ENCODE results near the gene FZD4.
"Not testable (repeated sequence)": the region's sequence is repeated elsewhere in the genome, so short reads cannot be mapped to it uniquely, and the experiment has no call there.

Gene FZD4

DNA sequence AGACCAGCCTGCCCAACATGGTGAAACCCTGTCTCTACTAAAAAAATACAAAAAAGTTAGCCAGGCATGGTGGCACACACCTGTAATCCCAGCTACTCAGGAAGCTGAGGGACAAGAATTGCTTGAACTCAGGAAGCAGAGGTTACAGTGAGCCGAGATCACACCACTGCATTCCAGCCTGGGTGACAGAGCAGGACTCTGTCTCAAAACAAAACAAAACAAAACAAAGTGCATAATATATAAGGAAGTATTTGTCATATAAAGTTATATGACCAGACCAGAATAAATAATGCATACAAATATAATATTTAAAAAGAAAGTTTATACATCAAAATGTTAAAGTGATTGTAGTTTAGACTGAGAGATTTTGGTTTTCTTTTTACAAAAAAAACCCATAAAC lies 39.3 kb downstream of the FZD4 start:
- not testable (repeated sequence) for DNase-seq

DNA sequence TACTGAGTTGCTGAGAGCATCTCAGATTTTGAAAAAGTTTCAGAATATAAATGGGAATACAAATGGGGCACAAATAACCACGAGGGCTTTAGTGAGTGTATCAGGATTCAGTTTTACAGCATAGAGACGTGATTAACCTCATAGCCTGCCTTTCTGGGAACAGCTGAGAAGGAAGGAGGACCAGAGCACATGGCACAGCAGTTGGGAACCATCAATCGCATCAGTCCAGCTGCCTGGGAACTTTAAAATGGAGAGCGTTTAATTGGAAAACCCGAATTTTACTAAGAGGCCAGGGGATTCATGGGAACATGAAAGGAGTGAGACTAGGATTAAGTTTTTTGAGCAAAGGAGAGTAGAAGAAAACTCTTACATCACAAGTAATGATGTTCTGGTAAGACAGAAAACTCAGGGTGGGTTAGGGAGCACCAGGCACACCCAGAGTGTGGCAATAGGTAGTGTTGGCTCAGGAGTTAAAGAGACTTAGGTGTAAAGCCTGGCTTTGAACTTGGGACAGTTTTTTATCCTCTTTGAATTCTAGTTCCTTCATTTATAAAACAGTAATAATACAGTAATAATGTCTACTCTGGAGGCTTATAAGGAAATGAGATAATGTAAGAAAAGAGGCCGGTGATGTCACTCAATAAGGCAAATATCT lies 40.2 kb downstream of the FZD4 start:
- no peak for DNase-seq

DNA sequence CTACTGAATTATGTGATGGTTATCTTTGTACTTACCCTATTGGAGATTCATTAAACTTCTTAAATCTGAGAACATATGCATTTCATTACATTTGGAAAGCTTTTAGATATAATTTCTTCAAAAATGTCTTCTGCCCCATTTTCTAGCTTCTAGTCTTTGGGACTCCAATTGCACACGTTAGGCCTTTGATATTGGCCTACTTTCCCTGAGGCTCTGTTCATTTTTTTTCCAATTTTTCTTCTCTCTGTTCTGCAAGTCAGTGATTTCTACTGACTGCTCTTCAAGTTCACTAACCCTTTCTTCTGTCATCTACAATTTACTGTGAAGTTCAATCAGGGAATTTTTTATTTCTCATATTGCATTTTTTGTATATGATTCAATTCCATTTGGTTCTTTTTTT lies 43.0 kb downstream of the FZD4 start:
- DNase-seq = no peak

DNA sequence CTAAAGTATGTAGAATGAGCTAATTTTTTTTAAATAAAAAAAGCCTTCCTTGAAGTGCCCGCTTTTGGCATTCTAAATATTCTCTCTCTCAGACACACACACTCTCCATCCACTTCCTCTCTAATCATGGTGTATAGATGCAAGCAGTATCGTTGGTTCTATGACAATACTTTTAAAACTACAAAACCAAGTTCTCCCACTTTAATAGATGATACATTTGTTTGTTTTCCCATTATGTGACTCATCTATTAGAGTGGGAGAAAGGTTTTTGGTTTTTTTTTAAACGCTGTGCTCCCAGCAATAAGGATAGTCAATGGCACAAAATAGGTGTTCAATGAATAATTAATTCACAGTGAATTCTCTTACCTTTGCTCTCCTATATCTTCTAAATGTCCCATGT lies 44.6 kb downstream of the FZD4 start:
- no peak for DNase-seq

DNA sequence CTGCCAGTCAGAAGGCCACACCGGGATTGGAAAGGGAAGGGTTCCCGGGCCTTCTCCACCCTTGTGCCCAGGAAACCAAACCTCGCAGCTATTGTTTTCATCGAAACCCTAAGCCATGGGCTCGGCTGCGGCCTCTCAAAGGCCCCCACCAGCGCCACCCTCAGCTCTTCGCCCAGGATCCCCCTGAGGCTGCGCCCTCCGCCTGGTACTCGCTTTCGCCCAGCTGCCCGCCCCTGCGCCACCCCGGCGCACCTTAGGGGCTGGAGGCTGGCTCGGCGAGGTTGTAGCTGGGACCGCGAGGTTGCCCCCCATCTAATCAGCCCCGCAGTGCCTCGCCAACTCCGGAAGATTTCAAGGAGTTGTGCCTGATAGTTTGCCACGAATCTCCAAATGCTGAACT lies 49.0 kb downstream of the FZD4 start:
- DNase-seq = no peak

DNA sequence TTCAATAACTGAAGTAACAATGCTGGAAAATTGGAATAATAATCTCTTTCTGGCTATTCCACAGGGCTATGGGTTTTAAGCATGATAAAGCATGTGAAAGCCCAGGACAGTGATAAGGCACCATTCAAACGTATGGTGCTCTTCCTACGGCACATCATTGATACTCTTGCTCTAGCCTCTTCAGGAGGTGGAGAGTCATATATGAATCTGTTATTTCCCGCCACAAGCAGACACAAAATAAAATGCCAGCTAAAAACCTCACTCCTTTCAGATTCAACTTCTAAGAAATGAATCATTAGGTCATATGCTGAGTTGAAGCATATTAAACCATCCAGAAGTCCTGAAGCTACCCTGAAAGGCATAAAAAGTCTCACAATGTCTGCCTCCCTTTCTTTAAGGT lies 49.9 kb downstream of the FZD4 start:
- no peak for DNase-seq

DNA sequence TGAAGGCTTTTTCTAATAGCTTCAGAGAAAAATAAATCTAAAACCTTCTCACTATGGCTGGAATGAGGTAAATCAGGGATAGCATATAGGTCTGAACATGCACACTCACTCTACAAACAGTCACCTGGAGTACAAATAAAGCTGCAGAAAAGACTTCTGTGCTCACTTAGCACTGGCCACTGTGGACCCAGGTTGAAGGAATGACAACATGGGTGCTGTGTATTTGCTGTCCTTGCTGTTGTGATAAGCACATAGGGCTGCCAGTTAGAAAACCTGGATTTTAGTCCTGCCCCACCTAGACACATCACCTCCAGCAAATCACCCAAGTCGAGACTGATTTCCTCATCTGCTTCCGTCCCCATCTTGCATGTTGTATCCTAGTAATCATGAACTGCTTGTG lies 51.2 kb downstream of the FZD4 start:
- DNase-seq = no peak

DNA sequence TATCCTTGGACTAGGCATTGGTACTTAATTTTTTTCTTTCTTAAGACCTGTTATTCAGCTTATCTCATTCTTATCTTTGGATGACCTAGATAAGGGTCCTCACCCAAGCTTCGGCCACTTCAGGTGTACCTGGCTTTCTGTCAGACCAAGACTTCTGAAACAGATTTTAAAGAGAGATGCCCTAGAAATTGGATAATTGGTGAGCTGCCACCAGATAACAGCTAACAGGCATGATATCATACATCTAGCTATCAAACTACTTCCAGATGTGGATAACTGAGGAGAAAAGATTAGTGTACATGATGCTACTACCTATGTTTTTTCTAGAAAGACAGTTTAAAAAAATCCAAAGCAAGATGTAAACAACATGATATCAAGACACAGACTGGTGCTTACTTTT lies 52.9 kb downstream of the FZD4 start:
- DNase-seq = no peak

DNA sequence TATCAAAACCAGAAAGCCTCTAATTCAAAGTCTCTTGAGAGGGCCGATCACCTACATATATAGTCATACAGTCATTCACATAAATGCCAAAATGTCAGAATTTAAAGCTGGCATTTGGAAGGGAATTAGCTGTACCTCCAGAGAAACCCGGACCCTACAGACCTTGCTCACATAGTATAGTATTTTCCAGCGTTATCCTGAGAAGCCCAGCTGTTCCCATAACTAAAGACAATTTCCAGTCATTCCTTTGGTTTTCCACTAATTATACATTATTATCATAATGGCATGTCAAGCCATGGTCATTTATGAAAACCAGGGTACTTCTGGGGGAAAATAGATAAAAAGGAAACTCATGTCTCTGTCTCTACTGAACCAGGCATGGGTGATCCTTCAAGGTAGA lies 53.6 kb downstream of the FZD4 start:
- DNase-seq = no peak

DNA sequence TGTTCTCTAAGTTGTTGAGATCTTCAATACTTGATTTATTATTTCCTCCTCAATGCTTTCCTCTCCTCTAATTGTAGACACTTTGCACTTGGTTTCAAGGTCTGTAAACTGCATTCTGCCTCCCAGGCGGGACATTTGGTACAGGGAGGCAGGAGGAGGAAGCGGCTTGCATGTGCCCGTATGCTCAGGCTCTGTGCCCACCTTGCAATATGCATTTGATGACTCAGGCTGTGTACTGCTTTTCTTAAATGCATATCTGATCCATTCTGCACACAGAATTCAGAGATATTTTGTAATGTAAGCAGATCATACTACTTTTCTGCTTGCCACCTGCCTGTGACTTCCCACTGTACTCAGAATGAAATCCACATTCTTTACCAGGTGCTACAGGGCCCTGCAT lies 55.0 kb downstream of the FZD4 start:
- no peak for DNase-seq

DNA sequence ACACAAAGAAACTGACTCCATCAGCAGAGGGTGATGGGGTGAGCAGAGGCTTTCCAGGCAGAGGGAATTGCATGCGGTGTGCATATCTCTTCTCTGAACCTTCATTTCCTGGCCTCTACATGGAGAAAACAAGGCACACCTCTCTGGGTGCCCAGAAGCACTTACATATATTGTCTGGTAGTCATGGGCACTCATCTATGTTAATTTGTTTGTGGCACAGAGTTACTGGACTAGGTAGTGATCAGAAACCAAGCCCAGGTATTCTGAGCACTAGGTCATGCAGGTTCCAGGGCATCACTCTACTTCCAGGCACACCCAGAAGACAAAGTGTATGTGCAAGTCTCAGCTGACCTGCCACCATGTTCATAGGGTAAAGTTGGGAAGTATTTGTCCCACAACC lies 56.5 kb downstream of the FZD4 start:
- no peak for DNase-seq

DNA sequence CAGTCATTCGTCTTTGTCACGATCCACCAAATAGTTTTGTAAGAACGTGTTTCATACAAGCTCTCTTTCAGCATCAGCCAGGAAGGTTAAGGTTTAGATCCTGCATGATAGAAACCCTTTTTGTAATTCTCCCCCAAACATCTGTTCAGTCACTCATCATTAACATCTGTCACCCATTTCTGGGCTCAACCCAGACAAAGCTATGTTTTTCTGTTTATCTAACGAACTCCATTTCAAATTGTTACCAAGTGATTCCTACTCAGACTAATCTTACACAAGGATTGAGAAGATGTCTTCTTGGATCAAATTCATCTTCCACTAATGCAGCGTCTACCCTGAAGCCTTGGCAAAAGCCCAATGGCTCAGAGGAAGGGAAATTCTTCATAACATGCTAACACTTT lies 58.8 kb downstream of the FZD4 start:
- no peak for DNase-seq
